GM18951 (cell line): ENCODE results near the gene CPEB1.
"Not testable (repeated sequence)": the region's sequence is repeated elsewhere in the genome, so short reads cannot be mapped to it uniquely, and the experiment has no call there.

ENCODE experiments used
- POLR2A ChIP-seq: IDR thresholded peaks from 4 replicates; pipeline ENCODE4 v1.6.1; 2011; ENCODE audit warnings: mild to moderate bottlenecking; ENCODE audit not compliant: insufficient read length, insufficient read depth; ENCODE audit errors: extremely low read depth
- in situ Hi-C: fragments of 300-500 bp; cut with MboI; formaldehyde crosslinking; loops from one replicate; pipeline ENCODE4 v1.12.0; 2022; ENCODE audit warnings: low sequenced_read_pairs, mixed read lengths, inconsistent platforms; ENCODE audit not compliant: unreplicated experiment

Gene CPEB1

GRCh38 chr15:82660378-82660777 is 13.2 kb upstream of the CPEB1 start:
- TF ChIP-seq POLR2A: no peak
- in situ Hi-C loops: no loop called here

GRCh38 chr15:82656641-82657266 is 9.6 kb upstream of the CPEB1 start:
- in situ Hi-C loops: no loop called here

DNA sequence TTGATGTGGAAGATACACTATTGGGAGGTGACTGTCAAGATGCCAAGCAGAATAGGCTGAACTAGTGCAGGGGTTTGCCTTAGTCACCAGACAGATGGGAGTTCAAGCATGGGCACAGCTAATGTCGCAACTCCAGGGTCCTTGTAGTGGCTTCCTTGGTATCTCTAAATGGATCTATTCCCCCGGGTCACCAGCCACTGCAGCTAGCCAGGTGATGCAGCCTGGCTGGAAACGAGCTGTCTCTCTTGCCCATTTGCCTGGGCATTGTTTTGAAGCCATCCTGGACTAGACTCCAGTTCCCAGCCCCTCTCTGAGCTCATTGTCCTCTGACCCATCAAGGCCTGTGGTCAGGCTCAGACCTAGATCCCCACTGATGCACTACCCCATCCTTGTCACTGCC is 8.4 kb upstream of the CPEB1 start:
- no peak for TF ChIP-seq POLR2A
- in situ Hi-C loops: no loop called here

More at GRCh38 chr15:82656641-82657266, 9.6 kb upstream of the CPEB1 start:
- TF ChIP-seq POLR2A: no peak

DNA sequence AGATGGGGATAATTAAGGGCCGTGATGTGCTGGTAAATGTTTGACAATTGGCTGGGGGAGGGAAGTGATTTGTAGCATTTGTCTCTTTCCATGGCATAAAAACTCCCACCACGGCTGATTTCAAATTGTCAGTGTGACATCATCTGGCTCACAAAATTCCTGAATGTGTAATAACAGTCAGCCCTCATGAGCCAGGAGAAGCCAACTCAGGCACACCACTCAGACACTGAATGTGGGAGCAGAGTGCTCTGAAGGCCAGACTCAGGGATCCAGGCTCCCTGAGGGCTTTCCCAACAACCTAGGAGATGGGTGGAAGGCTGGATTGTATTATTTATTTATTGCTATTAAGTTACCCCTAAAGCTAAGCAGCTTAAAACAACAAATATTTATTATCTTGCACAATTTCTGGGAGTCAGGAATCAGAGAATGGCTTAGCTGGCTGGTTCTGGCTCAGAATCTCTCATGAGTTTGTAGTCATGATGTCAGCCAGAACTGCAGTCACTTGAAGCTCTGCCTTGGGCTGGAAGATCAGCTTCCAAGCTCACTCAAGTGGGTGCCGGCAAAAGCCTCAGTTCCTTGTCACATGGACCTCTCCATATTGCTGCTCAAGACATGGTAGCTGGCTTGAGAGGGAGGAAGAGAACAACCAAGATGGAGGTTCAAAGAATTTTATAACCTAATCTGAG is 6.5 kb upstream of the CPEB1 start:
- in situ Hi-C loops: no loop called here
- TF ChIP-seq POLR2A: no peak

DNA sequence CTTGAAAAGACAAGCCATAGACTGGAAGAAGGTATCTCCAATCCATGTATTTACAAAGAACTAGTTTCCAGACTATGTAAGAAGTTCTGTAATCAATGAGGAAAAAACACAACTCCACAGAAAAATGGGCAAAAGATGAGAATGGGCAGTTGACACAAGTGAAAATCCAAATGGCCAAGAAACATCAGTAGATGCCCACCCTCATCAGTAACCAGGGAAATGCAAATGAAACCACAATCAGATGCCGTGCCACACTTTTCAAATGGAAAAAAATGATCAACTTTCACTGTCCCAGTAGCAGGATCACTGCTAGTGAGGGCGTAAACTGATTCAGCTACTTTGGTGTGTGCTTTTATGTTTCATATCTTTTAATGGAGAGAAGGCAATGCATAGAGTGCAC is 4.5 kb upstream of the CPEB1 start:
- TF ChIP-seq POLR2A: no peak
- in situ Hi-C loops: no loop called here

- in situ Hi-C loops: no loop called here
These were observed 3.0 kb upstream of the CPEB1 start for GRCh38 chr15:82650046-82650670.

GRCh38 chr15:82649226-82649999 is 2.2 kb upstream of the CPEB1 start:
- no peak for TF ChIP-seq POLR2A
- in situ Hi-C loops: no loop called here

More at GRCh38 chr15:82650046-82650670, 3.0 kb upstream of the CPEB1 start:
- TF ChIP-seq POLR2A: no peak

GRCh38 chr15:82648257-82649103 is 1.3 kb upstream of the CPEB1 start:
- TF ChIP-seq POLR2A: no peak
- in situ Hi-C loops: no loop called here

DNA sequence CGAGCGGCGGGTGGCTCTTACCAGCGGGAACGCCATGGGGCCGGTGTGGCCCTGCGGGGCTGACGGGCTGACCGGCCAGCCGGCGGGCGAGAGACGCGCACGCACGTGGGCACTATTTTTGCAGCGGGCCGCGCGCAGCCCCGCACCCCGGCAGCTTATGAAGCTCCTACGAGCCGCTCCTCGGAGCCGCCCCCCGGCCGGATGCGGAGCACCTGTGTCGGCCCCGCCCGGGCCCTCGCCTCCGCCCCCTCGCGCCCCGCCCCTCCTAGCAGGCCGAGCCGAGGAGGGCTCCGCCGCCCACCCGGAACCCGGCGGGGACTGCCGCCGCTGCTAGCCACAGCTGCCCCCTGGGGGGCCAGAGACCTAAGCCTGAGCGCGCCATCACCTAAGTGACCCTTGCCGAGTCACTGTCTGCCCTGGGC is 683 bp upstream of the CPEB1 start:
- no peak for TF ChIP-seq POLR2A
- in situ Hi-C loops: no loop called here

DNA sequence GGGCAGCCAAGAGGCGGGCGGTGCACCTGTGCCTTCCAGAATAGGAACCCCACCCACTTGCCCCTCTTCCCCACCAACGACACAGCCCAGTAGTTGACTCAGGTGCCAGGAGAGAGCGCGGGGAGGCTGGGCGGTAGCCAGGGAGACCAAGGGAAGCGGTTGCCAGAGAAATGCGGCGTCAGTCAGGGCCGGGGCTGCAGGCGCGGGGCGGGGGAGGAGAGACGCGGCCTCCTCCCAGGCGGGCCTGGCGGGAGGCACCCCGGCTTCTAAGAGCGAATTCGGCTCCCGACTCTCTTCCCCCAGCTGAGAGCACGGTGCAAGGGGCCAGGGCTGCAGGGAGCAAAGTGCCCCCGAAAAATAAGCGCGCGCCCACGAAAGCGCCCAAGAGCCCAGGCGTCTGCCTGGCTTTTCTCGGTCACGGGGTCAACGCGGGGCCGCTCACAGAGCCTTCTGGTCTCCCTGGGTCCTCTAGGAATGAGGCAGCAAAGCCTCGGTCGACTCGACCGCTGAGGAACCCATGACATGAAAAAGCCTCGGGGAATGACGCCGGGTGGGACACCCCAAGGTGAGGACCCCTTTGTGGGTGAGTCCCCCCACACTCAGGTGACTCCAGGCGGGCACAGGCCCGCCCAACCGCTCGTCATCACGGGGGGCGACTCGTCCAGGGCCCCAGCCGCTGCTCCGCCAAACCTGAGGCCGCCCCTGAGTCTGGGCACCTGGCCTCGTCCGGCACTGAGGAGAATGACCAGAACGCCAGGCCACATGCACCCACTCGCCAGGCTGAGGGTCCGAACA is 716 bp downstream of the CPEB1 start:
- TF ChIP-seq POLR2A: no peak
- in situ Hi-C loops: no loop called here

DNA sequence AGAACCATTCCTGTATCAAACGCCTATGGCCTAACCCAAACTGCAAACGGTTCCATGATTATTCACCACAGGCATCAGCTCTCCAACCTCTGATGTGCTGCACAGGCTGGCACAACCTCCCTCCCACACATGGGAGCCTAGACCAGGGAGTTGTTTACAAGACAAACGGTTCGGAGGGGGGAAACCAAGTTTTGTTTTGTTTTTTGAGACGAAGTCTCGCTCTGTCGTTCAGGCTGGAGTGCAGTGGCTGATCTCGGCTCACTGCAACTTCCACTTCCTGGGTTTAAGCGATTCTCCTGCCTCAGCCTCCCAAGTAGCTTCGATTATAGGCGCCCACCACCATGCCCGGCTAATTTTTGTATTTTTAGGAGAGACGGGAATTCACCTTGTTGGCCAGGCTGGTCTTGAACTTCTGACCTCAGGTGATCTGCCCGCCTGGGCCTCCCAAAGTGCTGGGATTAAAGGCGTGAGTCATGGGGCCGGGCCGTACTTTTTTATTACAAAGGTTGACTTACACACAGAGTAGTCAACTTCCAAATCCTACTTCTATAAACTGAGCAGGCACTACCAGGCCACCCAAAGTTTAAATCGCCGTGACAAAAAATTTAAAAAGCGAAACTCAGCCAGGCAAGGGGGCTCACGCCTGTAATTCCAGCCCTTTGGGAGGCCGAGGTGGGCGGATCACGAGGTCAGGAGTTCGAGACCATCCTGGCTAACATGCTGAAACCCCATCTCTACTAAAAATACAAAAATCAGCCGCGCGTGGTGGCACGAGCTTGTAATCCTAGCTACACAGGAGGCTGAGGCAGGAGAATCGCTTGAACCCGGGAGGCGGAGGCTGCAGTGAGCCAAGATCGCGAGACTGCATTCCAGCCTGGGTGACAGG is 2.0 kb downstream of the CPEB1 start:
- in situ Hi-C loops: not testable (repeated sequence)

GRCh38 chr15:82643992-82644391 is 3.2 kb downstream of the CPEB1 start:
- TF ChIP-seq POLR2A: no peak
- in situ Hi-C loops: no loop called here
